Chondrocyte (in vitro differentiated cells): ENCODE measurements around the gene AK5. TPM values are rescaled to one million over a fixed set of nuclear protein-coding genes. Genes with fewer than 3 reads are reported as not detected.

Experiments used
- DNase-seq: peaks from one replicate; pipeline ENCODE4 v3.0.0; 2021; ENCODE audit warnings: mixed read lengths, low spot score
- H3K27ac Mint-ChIP-seq: one replicate; pipeline ENCODE4 v1.8.0; 2021; ENCODE audit warnings: mild to moderate bottlenecking, moderate library complexity, mixed read lengths; ENCODE audit not compliant: unreplicated experiment
- H3K27me3 Mint-ChIP-seq: 2 replicates; pipeline ENCODE4 v1.8.0; 2021; ENCODE audit warnings: low read depth, mixed read lengths
- H3K36me3 Mint-ChIP-seq: 2 replicates; pipeline ENCODE4 v1.8.0; 2021; ENCODE audit warnings: low read depth, mixed read lengths
- H3K4me1 Mint-ChIP-seq: 2 replicates; pipeline ENCODE4 v1.8.0; 2021; ENCODE audit warnings: low read depth, mild to moderate bottlenecking, mixed read lengths
- H3K4me3 Mint-ChIP-seq: one replicate; pipeline ENCODE4 v1.8.0; 2021; ENCODE audit warnings: mild to moderate bottlenecking, moderate library complexity, mixed read lengths; ENCODE audit not compliant: unreplicated experiment
- H3K9me3 Mint-ChIP-seq: 2 replicates; pipeline ENCODE4 v1.8.0; 2021; ENCODE audit warnings: low read depth, mixed read lengths
- total RNA-seq: library from RNA; stranded (reverse); gene quantifications from 3 replicates; pipeline ENCODE4 v1.2.1, GENCODE V29; 2021
- TF ChIP-seq, protein P1 (sequence below): fragments of 200-600 bp; sonication (generic); IDR thresholded peaks from 2 replicates; pipeline ENCODE4 v1.5.0; 2021; ENCODE audit warnings: antibody characterized with exemption, mild to moderate bottlenecking, moderate library complexity

The AK5 gene
- total RNA-seq, 1 donor from 2014 or later = 6.2 TPM

DNA sequence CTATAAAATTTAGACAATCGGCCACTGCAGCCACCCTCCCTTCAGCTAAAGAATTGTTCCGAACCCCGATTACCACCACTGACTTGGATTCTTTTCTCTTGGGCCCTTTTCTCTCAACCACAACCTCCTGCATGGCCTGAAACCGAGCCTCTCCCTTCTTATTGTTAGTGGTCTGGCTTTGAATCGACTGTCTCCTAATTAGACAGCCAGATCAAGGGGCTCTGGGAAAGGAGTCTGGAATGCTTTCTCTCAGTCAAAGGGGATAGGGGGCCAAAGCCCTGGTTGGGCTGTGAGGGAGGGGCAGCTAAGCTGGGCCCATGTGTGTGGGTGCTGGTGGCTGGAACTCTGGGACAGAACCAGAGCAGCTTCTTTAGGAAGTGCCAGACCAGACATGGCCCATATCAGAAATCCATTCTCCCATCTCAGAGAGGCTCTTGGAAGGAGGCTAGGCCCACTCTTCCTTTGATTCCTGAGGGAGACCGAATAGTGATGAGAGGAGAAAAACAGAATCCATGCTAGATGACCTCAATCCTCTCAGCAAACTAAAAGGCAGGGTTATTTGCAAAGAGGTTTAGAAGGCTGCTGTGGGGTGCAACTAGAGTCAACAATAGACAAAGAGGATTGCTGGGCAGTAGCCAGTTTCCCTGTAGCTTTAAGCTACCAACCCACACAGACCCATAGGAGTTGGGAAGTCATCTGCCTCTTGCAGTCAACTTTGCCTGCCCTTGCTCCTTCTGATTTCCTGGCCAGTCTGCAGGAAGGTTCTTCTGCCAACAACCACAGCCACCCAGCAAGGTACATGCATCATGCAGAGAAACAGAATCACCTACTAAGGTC, 117.6 kb downstream of the AK5 start:
- H3K27ac Mint-ChIP-seq = no peak overlapping the region

GRCh38 chr1:77400781-77401180, 119.0 kb downstream of the AK5 start:
- Mint-ChIP-seq H3K27me3 (no peaks in the 10 kb centered on the region), H3K4me1 (peaks cover 65% of the 10 kb centered on the region), H3K27ac (peak overlapping the region; percentile 70), H3K36me3 (no peaks in the 10 kb centered on the region), H3K9me3 (no peaks in the 10 kb centered on the region), H3K4me3 (peak overlapping the region; percentile 33)
- TF ChIP-seq, protein P1, sequence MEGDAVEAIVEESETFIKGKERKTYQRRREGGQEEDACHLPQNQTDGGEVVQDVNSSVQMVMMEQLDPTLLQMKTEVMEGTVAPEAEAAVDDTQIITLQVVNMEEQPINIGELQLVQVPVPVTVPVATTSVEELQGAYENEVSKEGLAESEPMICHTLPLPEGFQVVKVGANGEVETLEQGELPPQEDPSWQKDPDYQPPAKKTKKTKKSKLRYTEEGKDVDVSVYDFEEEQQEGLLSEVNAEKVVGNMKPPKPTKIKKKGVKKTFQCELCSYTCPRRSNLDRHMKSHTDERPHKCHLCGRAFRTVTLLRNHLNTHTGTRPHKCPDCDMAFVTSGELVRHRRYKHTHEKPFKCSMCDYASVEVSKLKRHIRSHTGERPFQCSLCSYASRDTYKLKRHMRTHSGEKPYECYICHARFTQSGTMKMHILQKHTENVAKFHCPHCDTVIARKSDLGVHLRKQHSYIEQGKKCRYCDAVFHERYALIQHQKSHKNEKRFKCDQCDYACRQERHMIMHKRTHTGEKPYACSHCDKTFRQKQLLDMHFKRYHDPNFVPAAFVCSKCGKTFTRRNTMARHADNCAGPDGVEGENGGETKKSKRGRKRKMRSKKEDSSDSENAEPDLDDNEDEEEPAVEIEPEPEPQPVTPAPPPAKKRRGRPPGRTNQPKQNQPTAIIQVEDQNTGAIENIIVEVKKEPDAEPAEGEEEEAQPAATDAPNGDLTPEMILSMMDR = no peak
- no peak for DNase-seq

More for the DNA sequence above, 117.6 kb downstream of the AK5 start:
- Mint-ChIP-seq H3K36me3 (no peaks in the 10 kb centered on the region), H3K4me1 (peaks cover 58% of the 10 kb centered on the region), H3K9me3 (no peaks in the 10 kb centered on the region), H3K4me3 (no peak overlapping the region), H3K27me3 (no peaks in the 10 kb centered on the region)
- TF ChIP-seq, protein P1 = no peak
- DNase-seq = no peak

DNA sequence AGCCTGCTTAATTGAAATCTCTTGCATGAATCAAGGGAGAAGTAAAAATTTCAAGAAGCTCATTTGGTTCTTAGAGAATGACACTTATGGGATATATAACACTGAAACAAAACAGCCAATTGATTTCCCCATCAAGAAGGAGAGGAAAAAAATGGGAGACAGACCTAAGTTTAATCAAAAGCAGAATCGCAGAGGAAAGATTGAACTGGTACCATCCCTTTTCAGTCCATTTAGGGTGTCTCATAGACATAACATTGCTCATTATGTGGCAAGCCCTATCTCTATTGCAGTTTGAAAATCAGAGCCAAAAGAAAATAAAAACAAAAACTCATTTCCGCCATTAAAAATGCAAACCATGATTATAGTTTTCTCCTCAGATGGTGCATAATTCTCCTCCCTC, 119.6 kb downstream of the AK5 start:
- no peaks in the 10 kb centered on the region for H3K27me3 Mint-ChIP-seq

DNA sequence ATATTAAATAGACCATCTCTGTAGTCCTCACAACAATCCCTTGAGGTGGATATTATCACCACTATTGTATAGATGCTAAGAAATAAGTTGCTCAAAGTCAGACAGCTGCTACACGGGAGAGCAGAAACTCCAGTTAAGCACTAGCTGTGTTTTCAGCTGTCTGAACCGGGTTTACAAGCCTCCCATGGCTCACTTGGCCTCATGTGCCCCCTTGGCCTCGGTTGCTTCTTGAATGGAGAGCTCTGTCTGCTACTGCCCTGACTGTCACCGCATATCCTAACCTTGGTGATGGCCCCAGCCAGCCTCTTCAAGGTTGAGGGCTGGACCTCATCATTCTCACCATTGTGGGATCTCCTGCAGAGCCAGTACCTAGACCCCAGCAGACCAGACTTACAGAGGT, 123.4 kb downstream of the AK5 start:
- Mint-ChIP-seq H3K4me1 (peaks cover 64% of the 10 kb centered on the region), H3K27ac (no peak overlapping the region)
- TF ChIP-seq, protein P1 = no peak

More for the DNA sequence above, 119.6 kb downstream of the AK5 start:
- DNase-seq = no peak
- no peaks in the 10 kb centered on the region for H3K36me3 Mint-ChIP-seq
- peaks cover 67% of the 10 kb centered on the region for H3K4me1 Mint-ChIP-seq
- peak overlapping the region; percentile 70 for H3K27ac Mint-ChIP-seq
- TF ChIP-seq, protein P1 = no peak
- no peak overlapping the region for H3K4me3 Mint-ChIP-seq
- H3K9me3 Mint-ChIP-seq = no peaks in the 10 kb centered on the region

GRCh38 chr1:77406661-77407060, 124.8 kb downstream of the AK5 start:
- DNase-seq = no peak
- Mint-ChIP-seq H3K27ac (peak overlapping the region; percentile 52), H3K4me3 (no peak overlapping the region), H3K4me1 (peaks cover 49% of the 10 kb centered on the region), H3K9me3 (peaks cover 10% of the 10 kb centered on the region), H3K27me3 (no peaks in the 10 kb centered on the region), H3K36me3 (peaks cover 2% of the 10 kb centered on the region)
- TF ChIP-seq, protein P1 = peak; percentile 30

More for the DNA sequence above, 123.4 kb downstream of the AK5 start:
- no peak for DNase-seq
- H3K27me3 Mint-ChIP-seq = no peaks in the 10 kb centered on the region
- H3K4me3 Mint-ChIP-seq = no peak overlapping the region
- H3K36me3 Mint-ChIP-seq = no peaks in the 10 kb centered on the region
- peaks cover 10% of the 10 kb centered on the region for H3K9me3 Mint-ChIP-seq
